ENCODE results near the gene ACR. TPM values are rescaled to one million over a fixed set of nuclear protein-coding genes. Genes with fewer than 3 reads are reported as not detected.

ACR gene
- total and polyA plus RNA-seq, 2 of the 8 experiments (the other 6 are each of a cell fraction or from before 2014, with no cell fraction given): 0.56 TPM; not detected in 1

DNA sequence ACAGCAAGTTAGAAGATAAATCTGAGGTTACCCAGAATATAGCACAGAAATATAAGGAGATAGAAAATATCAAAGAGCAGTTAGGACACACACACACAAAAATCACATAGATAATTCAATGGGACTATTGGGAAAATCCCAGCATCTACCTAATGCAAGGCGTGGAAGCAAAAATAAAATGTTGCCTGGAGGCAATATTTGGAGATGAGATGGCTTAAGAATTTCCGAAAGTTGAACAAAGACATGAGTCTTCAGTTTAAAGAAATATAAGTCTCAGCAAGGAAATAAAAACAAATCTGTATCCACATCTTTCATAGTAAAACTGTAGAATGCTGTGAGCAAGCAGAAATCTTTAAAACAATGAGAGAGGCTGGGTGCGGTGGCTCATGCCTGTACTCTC, 29.5 kb upstream of the ACR start:
- Histone ChIP-seq H2BK20ac (ENCODE audit: low read length) (no peak overlapping the region), H3K18ac (ENCODE audit: extremely low read depth, low read length) (no peak overlapping the region), H3K56ac (replicated peaks; ENCODE audit: insufficient read length, low read depth, low read length) (no peak overlapping the region), H2BK120ac (replicated peaks; ENCODE audit: low read depth, low read length) (no peak overlapping the region), H3K4me2 (ENCODE audit: insufficient read depth in 1 of 2, low read depth in 2 of 2, low read length in 2 of 2) (no peak overlapping the region), H4K8ac (ENCODE audit: extremely low read depth, insufficient read depth, low read length) (no peak overlapping the region), H3K79me2 (ENCODE audit: control insufficient read depth in 1 of 2, insufficient read depth in 2 of 2, low read length in 2 of 2) (no peaks in the 10 kb centered on the region), H3K23me2 (ENCODE audit: low read depth, low read length) (no peaks in the 10 kb centered on the region; the same call in 1 of the 2 replicates), H2BK5ac (ENCODE audit: low read depth, low read length) (no peak overlapping the region), H3K27ac (ENCODE audit: low read depth, low read length) (no peak overlapping the region), H3K36me3 (ENCODE audit: control insufficient read depth in 2 of 4, insufficient read depth in 4 of 4, low read length in 3 of 4) (no peaks in the 10 kb centered on the region), H3K79me1 (ENCODE audit: low read depth, low read length) (no peaks in the 10 kb centered on the region), H3K4ac (replicated peaks; ENCODE audit: insufficient read length, low read depth, low read length) (no peak overlapping the region), H3K27me3 (replicated peaks in 1 of 4; ENCODE audit: control insufficient read depth in 3 of 4, extremely low read depth in 1 of 4, insufficient read depth in 3 of 4, low read length in 3 of 4) (no peaks in the 10 kb centered on the region; a peak in 1 of 7 replicates), H4K20me1 (replicated peaks in 1 of 2; ENCODE audit: control insufficient read depth in 1 of 2, insufficient read depth in 2 of 2, low read length in 2 of 2) (peaks cover 3 to 15% of the 10 kb centered on the region in 2 experiments), H3K9me3 (ENCODE audit: insufficient read depth in 2 of 2, low read depth in 1 of 2, low read length in 1 of 2) (no peaks in the 10 kb centered on the region), H3K23ac (ENCODE audit: insufficient read length) (no peak overlapping the region), H4K91ac (replicated peaks; ENCODE audit: insufficient read length, low read length) (no peak overlapping the region), H2AK5ac (ENCODE audit: low read depth, low read length) (no peak overlapping the region), H3K4me3 (ENCODE audit: extremely low read depth in 1 of 4, insufficient read depth in 2 of 4, low read depth in 3 of 4, low read length in 4 of 4) (no peak overlapping the region), H4K5ac (ENCODE audit: insufficient read length, low read depth, low read length) (no peak overlapping the region), H3K14ac (ENCODE audit: insufficient read length) (no peak overlapping the region), H3K4me1 (replicated peaks in 1 of 4; ENCODE audit: control insufficient read depth in 3 of 4, insufficient read depth in 4 of 4, low read length in 3 of 4) (peaks cover 0 to 8% (median 3%) of the 10 kb centered on the region in 4 experiments; a peak in 4 of 7 replicates), H2BK12ac (ENCODE audit: low read depth, low read length) (no peak overlapping the region), H2AFZ (ENCODE audit: low read length) (no peak overlapping the region), H3K9ac (replicated peaks in 1 of 4; ENCODE audit: extremely low read depth in 1 of 4, low read depth in 3 of 4, low read length in 3 of 4) (no peak overlapping the region), H2BK15ac (ENCODE audit: low read length) (no peak overlapping the region)
- DNase-seq (ENCODE audit: low read depth in 1 of 2, low spot score in 2 of 2) (no peak), FAIRE-seq (no peak)
- POLR2A ChIA-PET (ENCODE audit: partially characterized antibody): interaction anchor here (1.1 kb wide), 1 partner anchor 8 kb away, joined by 4 read pairs; no protein-coding TSS in a partner anchor
- CTCF ChIA-PET (ENCODE audit: partially characterized antibody): interaction anchor here (1.3 kb wide), 1 partner anchor 12 kb away, joined by 7 read pairs; no protein-coding TSS in a partner anchor
- WGBS, 2 experiments (ENCODE audit: extremely low coverage in 1 of 2, insufficient coverage in 1 of 2, insufficient read length in 1 of 2, insufficient replicate concordance in 2 of 2, low coverage in 1 of 2, low lambda C conversion rate in 2 of 2, missing lambda C conversion rate in 1 of 2): 96% methylated on average over 3 of the region's 3 CpGs; no CpG with 5 or more reads in 1 of the 2 experiments
- TF ChIP-seq NANOG (IDR thresholded peaks at IDR 0.05; ENCODE audit: insufficient read depth, low read depth, low read length, poor library complexity, severe bottlenecking) (no peak), CBX8 (IDR thresholded peaks at IDR 0.05; ENCODE audit: borderline replicate concordance, low read depth, low read length) (no peak), SP2 (IDR thresholded peaks at IDR 0.05; ENCODE audit: low read length) (no peak), EGR1 (IDR thresholded peaks at IDR 0.05; ENCODE audit: borderline replicate concordance, low read depth, low read length) (no peak), CREB1 (IDR thresholded peaks at IDR 0.05) (no peak), SP4 (IDR thresholded peaks at IDR 0.05; ENCODE audit: low read length) (no peak), RFX5 (IDR thresholded peaks at IDR 0.05; ENCODE audit: borderline replicate concordance, low read depth, low read length) (no peak)
- TF ChIP-seq, protein P1, sequence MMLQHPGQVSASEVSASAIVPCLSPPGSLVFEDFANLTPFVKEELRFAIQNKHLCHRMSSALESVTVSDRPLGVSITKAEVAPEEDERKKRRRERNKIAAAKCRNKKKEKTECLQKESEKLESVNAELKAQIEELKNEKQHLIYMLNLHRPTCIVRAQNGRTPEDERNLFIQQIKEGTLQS (IDR thresholded peaks at IDR 0.05; ENCODE audit: insufficient read depth, low read depth, low read length): no peak
- TF ChIP-seq, protein P2, sequence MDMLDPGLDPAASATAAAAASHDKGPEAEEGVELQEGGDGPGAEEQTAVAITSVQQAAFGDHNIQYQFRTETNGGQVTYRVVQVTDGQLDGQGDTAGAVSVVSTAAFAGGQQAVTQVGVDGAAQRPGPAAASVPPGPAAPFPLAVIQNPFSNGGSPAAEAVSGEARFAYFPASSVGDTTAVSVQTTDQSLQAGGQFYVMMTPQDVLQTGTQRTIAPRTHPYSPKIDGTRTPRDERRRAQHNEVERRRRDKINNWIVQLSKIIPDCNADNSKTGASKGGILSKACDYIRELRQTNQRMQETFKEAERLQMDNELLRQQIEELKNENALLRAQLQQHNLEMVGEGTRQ (IDR thresholded peaks at IDR 0.05; ENCODE audit: low read length): no peak
- TF ChIP-seq, protein P3, sequence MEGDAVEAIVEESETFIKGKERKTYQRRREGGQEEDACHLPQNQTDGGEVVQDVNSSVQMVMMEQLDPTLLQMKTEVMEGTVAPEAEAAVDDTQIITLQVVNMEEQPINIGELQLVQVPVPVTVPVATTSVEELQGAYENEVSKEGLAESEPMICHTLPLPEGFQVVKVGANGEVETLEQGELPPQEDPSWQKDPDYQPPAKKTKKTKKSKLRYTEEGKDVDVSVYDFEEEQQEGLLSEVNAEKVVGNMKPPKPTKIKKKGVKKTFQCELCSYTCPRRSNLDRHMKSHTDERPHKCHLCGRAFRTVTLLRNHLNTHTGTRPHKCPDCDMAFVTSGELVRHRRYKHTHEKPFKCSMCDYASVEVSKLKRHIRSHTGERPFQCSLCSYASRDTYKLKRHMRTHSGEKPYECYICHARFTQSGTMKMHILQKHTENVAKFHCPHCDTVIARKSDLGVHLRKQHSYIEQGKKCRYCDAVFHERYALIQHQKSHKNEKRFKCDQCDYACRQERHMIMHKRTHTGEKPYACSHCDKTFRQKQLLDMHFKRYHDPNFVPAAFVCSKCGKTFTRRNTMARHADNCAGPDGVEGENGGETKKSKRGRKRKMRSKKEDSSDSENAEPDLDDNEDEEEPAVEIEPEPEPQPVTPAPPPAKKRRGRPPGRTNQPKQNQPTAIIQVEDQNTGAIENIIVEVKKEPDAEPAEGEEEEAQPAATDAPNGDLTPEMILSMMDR (IDR thresholded peaks at IDR 0.05; ENCODE audit: control extremely low read depth in 1 of 3, insufficient read depth in 1 of 3, low read depth in 1 of 3, low read length in 3 of 3): no peak

Measured in H1 (cell line).